SK-N-MC (cell line): ENCODE data around the gene RGL1.

ENCODE experiments used
- EZH2 ChIP-seq: fragments of 200-600 bp; sonication (generic); IDR thresholded peaks from one replicate; pipeline ENCODE4 v1.6.1; 2017; ENCODE audit warnings: antibody characterized with exemption
- FOXP2 ChIP-seq: optimal IDR thresholded peaks from 2 replicates; pipeline ENCODE3; 2011; ENCODE audit warnings: mild to moderate bottlenecking, moderate library complexity; ENCODE audit not compliant: insufficient read depth; ENCODE audit errors: extremely low read length, control extremely low read depth
- POLR2AphosphoS5 ChIP-seq: IDR thresholded peaks from 2 replicates; pipeline ENCODE4 v1.6.1; 2012; ENCODE audit warnings: mild to moderate bottlenecking, low read depth, low read length, borderline replicate concordance

DNA sequence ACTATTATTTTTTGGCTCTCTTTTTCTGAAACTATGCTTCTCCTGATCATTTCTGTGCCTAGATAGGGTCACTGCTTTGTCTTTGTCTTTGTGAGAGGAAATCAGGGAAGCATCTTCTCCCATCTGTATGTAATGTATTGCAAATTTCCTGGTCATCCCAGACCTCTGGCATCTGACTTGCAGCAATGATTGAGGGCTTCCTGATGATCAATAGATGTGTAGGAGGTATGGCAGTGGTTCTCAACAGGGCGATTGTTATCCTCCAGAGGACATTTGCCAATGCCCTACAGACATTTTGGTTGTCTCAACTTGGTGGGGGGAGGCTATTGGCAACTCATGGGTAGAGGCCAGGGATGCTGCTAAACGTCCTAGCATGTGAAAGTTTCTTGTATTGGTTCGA, 64.7 kb downstream of the RGL1 start:
- TF ChIP-seq EZH2 (no peak), POLR2AphosphoS5 (no peak), FOXP2 (no peak)
